Measurements from ENCODE around the gene SLAMF1.

The SLAMF1 gene

GRCh38 chr1:160638926-160639325 lies 7.9 kb downstream of the SLAMF1 start:
- no peaks in the 10 kb centered on the region for H3K27me3 ChIP-seq (ENCODE audit: control insufficient read depth in 1 of 2, insufficient read depth in 2 of 2, low read length in 2 of 2)
- H3K9ac ChIP-seq (ENCODE audit: low read length in 2 of 2) = no peak overlapping the region
- H3K4me3 ChIP-seq (ENCODE audit: low read length in 2 of 2) = no peak overlapping the region
- H3K4me1 ChIP-seq (ENCODE audit: control insufficient read depth, insufficient read depth, low read length) = no peaks in the 10 kb centered on the region
- no peaks in the 10 kb centered on the region for H3K9me3 ChIP-seq (ENCODE audit: control insufficient read depth in 2 of 2, low read length in 2 of 2)
- no peak overlapping the region for H3K27ac ChIP-seq (ENCODE audit: low read length)
- H3K36me3 ChIP-seq (ENCODE audit: control insufficient read depth in 2 of 2, insufficient read depth in 2 of 2, low read length in 2 of 2) = no peaks in the 10 kb centered on the region

DNA sequence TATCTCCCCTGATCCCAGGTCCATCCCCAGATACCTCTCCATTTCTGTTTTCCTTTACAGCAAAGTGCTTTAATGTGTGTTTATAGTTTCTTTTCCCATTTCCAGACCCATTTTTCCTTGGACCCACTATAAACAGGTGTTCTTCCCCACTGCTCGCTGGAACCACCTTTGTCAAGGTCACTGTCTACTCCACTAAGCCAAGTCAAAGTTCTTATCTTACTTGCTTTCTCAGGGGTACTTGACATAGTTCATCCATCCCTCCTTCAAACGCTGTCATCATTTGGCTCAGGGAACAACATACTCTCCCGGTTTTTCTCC lies 8.3 kb downstream of the SLAMF1 start:
- Histone ChIP-seq H3K36me3 (ENCODE audit: control insufficient read depth in 2 of 2, insufficient read depth in 2 of 2, low read length in 2 of 2) (no peaks in the 10 kb centered on the region), H3K4me1 (ENCODE audit: control insufficient read depth, insufficient read depth, low read length) (no peaks in the 10 kb centered on the region), H3K9me3 (ENCODE audit: control insufficient read depth in 2 of 2, low read length in 2 of 2) (no peaks in the 10 kb centered on the region), H3K27me3 (ENCODE audit: control insufficient read depth in 1 of 2, insufficient read depth in 2 of 2, low read length in 2 of 2) (no peaks in the 10 kb centered on the region), H3K27ac (ENCODE audit: low read length) (no peak overlapping the region), H3K4me3 (ENCODE audit: low read length in 2 of 2) (no peak overlapping the region), H3K9ac (ENCODE audit: low read length in 2 of 2) (no peak overlapping the region)

- no peaks in the 10 kb centered on the region for H3K36me3 ChIP-seq (ENCODE audit: control insufficient read depth in 2 of 2, insufficient read depth in 2 of 2, low read length in 2 of 2)
These were observed 8.9 kb downstream of the SLAMF1 start for GRCh38 chr1:160637821-160638539.

DNA sequence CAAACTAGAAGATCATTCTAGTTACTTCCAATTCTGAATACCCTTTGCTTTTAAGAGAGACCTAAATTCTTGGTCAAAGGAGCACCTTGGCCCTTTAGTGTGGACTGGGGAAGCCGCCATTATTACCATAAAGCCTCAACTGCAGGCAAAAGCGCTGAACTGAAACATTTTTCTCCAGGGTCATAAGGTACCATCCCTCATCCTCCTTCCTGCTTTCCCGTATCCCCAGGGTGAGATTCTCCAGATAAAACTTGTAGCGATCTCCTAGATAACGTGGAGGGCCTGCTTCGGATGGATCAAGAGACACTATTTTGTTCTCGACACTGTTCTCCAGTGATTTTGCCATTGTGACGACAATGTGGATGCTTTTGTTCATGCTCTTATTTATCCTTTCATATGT lies 9.8 kb downstream of the SLAMF1 start:
- H3K27me3 ChIP-seq (ENCODE audit: control insufficient read depth in 1 of 2, insufficient read depth in 2 of 2, low read length in 2 of 2) = no peaks in the 10 kb centered on the region
- no peaks in the 10 kb centered on the region for H3K9me3 ChIP-seq (ENCODE audit: control insufficient read depth in 2 of 2, low read length in 2 of 2)
- no peak overlapping the region for H3K4me3 ChIP-seq (ENCODE audit: low read length in 2 of 2)
- H3K36me3 ChIP-seq (ENCODE audit: control insufficient read depth in 2 of 2, insufficient read depth in 2 of 2, low read length in 2 of 2) = no peaks in the 10 kb centered on the region
- H3K4me1 ChIP-seq (ENCODE audit: control insufficient read depth, insufficient read depth, low read length) = no peaks in the 10 kb centered on the region
- H3K9ac ChIP-seq (ENCODE audit: low read length in 2 of 2) = no peak overlapping the region
- no peak overlapping the region for H3K27ac ChIP-seq (ENCODE audit: low read length)

More at GRCh38 chr1:160637821-160638539, 8.9 kb downstream of the SLAMF1 start:
- Histone ChIP-seq H3K27me3 (ENCODE audit: control insufficient read depth in 1 of 2, insufficient read depth in 2 of 2, low read length in 2 of 2) (no peaks in the 10 kb centered on the region), H3K4me3 (ENCODE audit: low read length in 2 of 2) (no peak overlapping the region), H3K27ac (ENCODE audit: low read length) (no peak overlapping the region), H3K9me3 (ENCODE audit: control insufficient read depth in 2 of 2, low read length in 2 of 2) (no peaks in the 10 kb centered on the region), H3K9ac (ENCODE audit: low read length in 2 of 2) (no peak overlapping the region), H3K4me1 (ENCODE audit: control insufficient read depth, insufficient read depth, low read length) (no peaks in the 10 kb centered on the region)

GRCh38 chr1:160636547-160636946 lies 10.3 kb downstream of the SLAMF1 start:
- Histone ChIP-seq H3K36me3 (ENCODE audit: control insufficient read depth in 2 of 2, insufficient read depth in 2 of 2, low read length in 2 of 2) (no peaks in the 10 kb centered on the region), H3K9ac (ENCODE audit: low read length in 2 of 2) (no peak overlapping the region), H3K4me1 (ENCODE audit: control insufficient read depth, insufficient read depth, low read length) (no peaks in the 10 kb centered on the region), H3K27me3 (ENCODE audit: control insufficient read depth in 1 of 2, insufficient read depth in 2 of 2, low read length in 2 of 2) (no peaks in the 10 kb centered on the region), H3K9me3 (ENCODE audit: control insufficient read depth in 2 of 2, low read length in 2 of 2) (no peaks in the 10 kb centered on the region), H3K4me3 (ENCODE audit: low read length in 2 of 2) (no peak overlapping the region), H3K27ac (ENCODE audit: low read length) (no peak overlapping the region)

DNA sequence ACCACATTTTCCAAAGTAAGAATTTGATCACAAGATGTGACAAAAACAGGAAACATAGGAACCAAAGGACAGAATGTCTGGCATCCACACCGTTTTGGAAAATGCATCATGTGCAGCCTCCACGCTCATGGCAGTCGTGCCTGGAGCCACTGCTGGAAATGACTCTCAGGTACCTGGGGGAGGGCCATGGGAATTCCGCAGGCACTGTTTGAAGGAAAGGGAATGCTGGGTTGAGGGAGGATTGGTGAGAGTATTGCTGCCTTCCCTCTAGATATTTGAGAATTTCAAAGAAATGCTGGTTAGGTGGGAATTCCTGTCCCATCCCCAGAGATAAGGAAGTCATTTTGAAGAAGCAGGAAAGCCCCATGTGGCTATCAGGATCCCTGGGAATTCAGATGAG lies 10.8 kb downstream of the SLAMF1 start:
- no peak overlapping the region for H3K4me3 ChIP-seq (ENCODE audit: low read length in 2 of 2)
- H3K27me3 ChIP-seq (ENCODE audit: control insufficient read depth in 1 of 2, insufficient read depth in 2 of 2, low read length in 2 of 2) = no peaks in the 10 kb centered on the region
- no peak overlapping the region for H3K27ac ChIP-seq (ENCODE audit: low read length)
- H3K9ac ChIP-seq (ENCODE audit: low read length in 2 of 2) = no peak overlapping the region
- no peaks in the 10 kb centered on the region for H3K9me3 ChIP-seq (ENCODE audit: control insufficient read depth in 2 of 2, low read length in 2 of 2)
- no peaks in the 10 kb centered on the region for H3K4me1 ChIP-seq (ENCODE audit: control insufficient read depth, insufficient read depth, low read length)
- no peaks in the 10 kb centered on the region for H3K36me3 ChIP-seq (ENCODE audit: control insufficient read depth in 2 of 2, insufficient read depth in 2 of 2, low read length in 2 of 2)

DNA sequence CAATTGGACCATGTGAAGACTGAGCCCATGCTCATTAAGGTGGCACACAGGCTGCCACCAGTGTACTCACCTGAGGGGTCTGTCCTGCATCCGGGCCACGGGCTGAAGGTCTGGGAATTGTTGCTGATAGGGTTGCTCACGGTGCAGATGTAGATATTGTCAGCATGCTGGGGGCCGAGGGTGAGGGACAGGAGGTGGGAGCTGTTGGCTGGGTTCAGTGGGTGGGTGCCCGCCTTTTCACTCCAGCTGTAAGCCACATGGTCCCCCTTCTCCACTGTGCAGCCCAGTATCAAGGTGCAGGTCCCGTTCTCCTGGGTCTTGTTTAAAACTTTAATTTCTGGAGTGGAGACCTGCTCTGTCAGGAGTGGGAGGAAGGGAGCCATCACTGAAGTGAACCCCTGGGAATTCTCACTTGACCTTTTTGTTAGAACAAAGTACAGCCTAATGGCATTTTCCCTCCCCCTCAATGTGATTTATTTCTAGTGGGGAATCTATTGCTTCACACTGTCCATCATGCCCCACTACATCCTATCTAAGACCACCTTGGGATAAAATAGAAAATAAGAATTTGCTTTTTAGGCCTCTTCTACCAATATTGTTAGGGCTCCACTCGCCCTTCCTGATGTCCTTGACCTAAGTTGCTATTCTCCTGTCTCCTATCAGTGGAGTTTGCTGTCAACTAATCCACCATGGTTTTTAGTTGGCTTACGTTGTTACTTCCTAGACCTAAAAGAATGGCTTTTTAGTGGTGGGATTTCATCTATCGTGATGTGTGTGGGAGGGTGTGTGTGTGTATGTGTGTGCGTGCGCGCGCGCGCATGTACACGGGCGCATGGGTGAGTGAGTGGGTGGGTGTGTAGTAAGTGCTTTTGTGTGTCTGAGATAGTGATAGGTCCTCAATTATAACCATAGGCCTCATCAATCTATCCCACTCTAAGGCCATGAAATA lies 12.0 kb downstream of the SLAMF1 start:
- Histone ChIP-seq H3K9me3 (ENCODE audit: control insufficient read depth in 2 of 2, low read length in 2 of 2) (no peaks in the 10 kb centered on the region), H3K27me3 (ENCODE audit: control insufficient read depth in 1 of 2, insufficient read depth in 2 of 2, low read length in 2 of 2) (no peaks in the 10 kb centered on the region), H3K27ac (ENCODE audit: low read length) (no peak overlapping the region), H3K4me3 (ENCODE audit: low read length in 2 of 2) (no peak overlapping the region), H3K4me1 (ENCODE audit: control insufficient read depth, insufficient read depth, low read length) (no peaks in the 10 kb centered on the region), H3K9ac (ENCODE audit: low read length in 2 of 2) (no peak overlapping the region), H3K36me3 (ENCODE audit: control insufficient read depth in 2 of 2, insufficient read depth in 2 of 2, low read length in 2 of 2) (no peaks in the 10 kb centered on the region)

DNA sequence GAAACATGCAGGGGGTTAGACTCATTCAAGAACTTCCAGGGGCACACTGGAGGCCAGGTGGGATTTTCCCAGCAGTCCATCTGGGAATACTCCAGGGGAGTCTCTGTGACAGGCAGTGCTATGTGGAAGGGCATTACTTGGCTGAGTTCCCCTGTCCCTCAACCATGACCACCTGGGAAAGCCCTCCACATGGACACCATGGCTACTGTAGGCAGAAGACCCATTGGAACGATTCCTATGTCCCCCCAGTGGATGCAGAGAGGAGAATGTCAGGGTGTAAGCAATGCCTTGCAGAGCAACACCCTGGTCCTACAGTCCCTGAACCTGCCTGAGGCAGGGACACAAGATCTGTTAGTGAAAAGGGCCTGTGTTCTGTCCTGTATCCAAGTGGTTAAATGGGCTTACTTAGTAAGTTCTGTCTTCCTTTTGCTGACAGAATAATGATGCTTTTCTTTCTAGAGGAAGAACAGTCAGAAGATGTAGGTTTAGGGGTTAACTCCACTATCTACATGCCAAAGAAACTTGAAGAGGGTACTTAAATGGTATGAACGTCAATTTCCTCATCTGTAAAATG lies 13.4 kb downstream of the SLAMF1 start:
- Histone ChIP-seq H3K4me3 (ENCODE audit: low read length in 2 of 2) (no peak overlapping the region), H3K27me3 (ENCODE audit: control insufficient read depth in 1 of 2, insufficient read depth in 2 of 2, low read length in 2 of 2) (no peaks in the 10 kb centered on the region), H3K9me3 (ENCODE audit: control insufficient read depth in 2 of 2, low read length in 2 of 2) (no peaks in the 10 kb centered on the region), H3K27ac (ENCODE audit: low read length) (no peak overlapping the region), H3K36me3 (ENCODE audit: control insufficient read depth in 2 of 2, insufficient read depth in 2 of 2, low read length in 2 of 2) (no peaks in the 10 kb centered on the region), H3K9ac (ENCODE audit: low read length in 2 of 2) (no peak overlapping the region), H3K4me1 (ENCODE audit: control insufficient read depth, insufficient read depth, low read length) (no peaks in the 10 kb centered on the region)

- Histone ChIP-seq H3K36me3 (ENCODE audit: control insufficient read depth in 2 of 2, insufficient read depth in 2 of 2, low read length in 2 of 2) (no peaks in the 10 kb centered on the region), H3K27me3 (ENCODE audit: control insufficient read depth in 1 of 2, insufficient read depth in 2 of 2, low read length in 2 of 2) (no peaks in the 10 kb centered on the region), H3K9me3 (ENCODE audit: control insufficient read depth in 2 of 2, low read length in 2 of 2) (no peaks in the 10 kb centered on the region), H3K27ac (ENCODE audit: low read length) (no peak overlapping the region), H3K4me3 (ENCODE audit: low read length in 2 of 2) (no peak overlapping the region), H3K4me1 (ENCODE audit: control insufficient read depth, insufficient read depth, low read length) (no peaks in the 10 kb centered on the region), H3K9ac (ENCODE audit: low read length in 2 of 2) (no peak overlapping the region)
These were observed 14.7 kb downstream of the SLAMF1 start for GRCh38 chr1:160631983-160632625.

- H3K27ac ChIP-seq (ENCODE audit: low read length) = no peak overlapping the region
- H3K9me3 ChIP-seq (ENCODE audit: control insufficient read depth in 2 of 2, low read length in 2 of 2) = no peaks in the 10 kb centered on the region
- no peak overlapping the region for H3K4me3 ChIP-seq (ENCODE audit: low read length in 2 of 2)
- H3K9ac ChIP-seq (ENCODE audit: low read length in 2 of 2) = no peak overlapping the region
- H3K27me3 ChIP-seq (ENCODE audit: control insufficient read depth in 1 of 2, insufficient read depth in 2 of 2, low read length in 2 of 2) = no peaks in the 10 kb centered on the region
- no peaks in the 10 kb centered on the region for H3K36me3 ChIP-seq (ENCODE audit: control insufficient read depth in 2 of 2, insufficient read depth in 2 of 2, low read length in 2 of 2)
- H3K4me1 ChIP-seq (ENCODE audit: control insufficient read depth, insufficient read depth, low read length) = no peaks in the 10 kb centered on the region
These were observed 16.1 kb downstream of the SLAMF1 start for GRCh38 chr1:160630523-160631451.
